T-helper 2 cell treated with Interferon-gamma antibody and Interleukin-4, amounts not matched to agents 5 μg/mL and 100 μg/mL, for 36 hours (primary cell): ENCODE data around the gene WDR4.
"Not testable (repeated sequence)": the region's sequence is repeated elsewhere in the genome, so short reads cannot be mapped to it uniquely, and the experiment has no call there.

Source experiments
- DNase-seq: peaks from one replicate; pipeline ENCODE4 v3.0.0; 2021; ENCODE audit warnings: low spot score
- H3K27ac Mint-ChIP-seq: one replicate; pipeline ENCODE4 v1.8.0; 2021; ENCODE audit warnings: mild to moderate bottlenecking, mixed read lengths
- H3K27me3 Mint-ChIP-seq: one replicate; pipeline ENCODE4 v1.8.0; 2021; ENCODE audit warnings: low read depth, mixed read lengths
- H3K36me3 Mint-ChIP-seq: one replicate; pipeline ENCODE4 v1.8.0; 2021; ENCODE audit warnings: low read depth, mixed read lengths
- H3K4me1 Mint-ChIP-seq: one replicate; pipeline ENCODE4 v1.8.0; 2021; ENCODE audit warnings: low read depth, mixed read lengths
- H3K4me3 Mint-ChIP-seq: one replicate; pipeline ENCODE4 v1.8.0; 2022; ENCODE audit warnings: mild to moderate bottlenecking, moderate library complexity, mixed read lengths
- H3K9me3 Mint-ChIP-seq: one replicate; pipeline ENCODE4 v1.8.0; 2021; ENCODE audit warnings: mixed read lengths

The WDR4 gene

GRCh38 chr21:42903817-42904216 lies 24.5 kb upstream of the WDR4 start:
- Mint-ChIP-seq H3K4me3 (no peak overlapping the region), H3K27ac (no peak overlapping the region), H3K9me3 (no peaks in the 10 kb centered on the region), H3K36me3 (peaks cover 31% of the 10 kb centered on the region), H3K4me1 (no peaks in the 10 kb centered on the region), H3K27me3 (no peaks in the 10 kb centered on the region)
- DNase-seq, result no peak

GRCh38 chr21:42900446-42900845 lies 21.1 kb upstream of the WDR4 start:
- Mint-ChIP-seq H3K27me3 (no peaks in the 10 kb centered on the region), H3K4me3 (no peak overlapping the region), H3K27ac (no peak overlapping the region), H3K4me1 (no peaks in the 10 kb centered on the region), H3K9me3 (no peaks in the 10 kb centered on the region), H3K36me3 (peaks cover 36% of the 10 kb centered on the region)
- DNase-seq, result no peak

GRCh38 chr21:42892931-42893755 lies 13.8 kb upstream of the WDR4 start, which contains the start of gene NDUFV3:
TSS of gene NDUFV3 (plus strand) at chr21:42893309. CDS start at chr21:42893334, 25 bp downstream.
- Mint-ChIP-seq H3K27ac (peak within 1 kb of the TSS; percentile 93), H3K9me3 (no peaks in the 10 kb centered on the region), H3K36me3 (peaks cover 12% of the 10 kb centered on the region), H3K4me1 (peaks cover 9% of the 10 kb centered on the region), H3K27me3 (no peaks in the 10 kb centered on the region), H3K4me3 (peak within 1 kb of the TSS; percentile 90)
- DNase-seq, result peak; percentile 99

- H3K27ac Mint-ChIP-seq, result peak overlapping the region; percentile 93
- peaks cover 9% of the 10 kb centered on the region for H3K4me1 Mint-ChIP-seq
- H3K4me3 Mint-ChIP-seq, result peak overlapping the region; percentile 90
- H3K27me3 Mint-ChIP-seq, result no peaks in the 10 kb centered on the region
- DNase-seq, result no peak
- H3K36me3 Mint-ChIP-seq, result peaks cover 9% of the 10 kb centered on the region
- H3K9me3 Mint-ChIP-seq, result no peaks in the 10 kb centered on the region
Measured at GRCh38 chr21:42892582-42892930, 13.2 kb upstream of the WDR4 start.

- Mint-ChIP-seq H3K9me3 (no peaks in the 10 kb centered on the region), H3K4me3 (no peak overlapping the region), H3K27me3 (no peaks in the 10 kb centered on the region), H3K36me3 (no peaks in the 10 kb centered on the region), H3K27ac (no peak overlapping the region), H3K4me1 (peaks cover 2% of the 10 kb centered on the region)
- no peak for DNase-seq
Measured at GRCh38 chr21:42887326-42887725, 8.0 kb upstream of the WDR4 start.

- Mint-ChIP-seq H3K27me3 (peaks cover 3% of the 10 kb centered on the region), H3K4me3 (no peak overlapping the region), H3K4me1 (peaks cover 17% of the 10 kb centered on the region), H3K27ac (no peak overlapping the region), H3K9me3 (no peaks in the 10 kb centered on the region), H3K36me3 (peaks cover 2% of the 10 kb centered on the region)
- DNase-seq, result no peak
Measured at GRCh38 chr21:42883921-42884320, 4.6 kb upstream of the WDR4 start.

- Mint-ChIP-seq H3K27me3 (peaks cover 3% of the 10 kb centered on the region), H3K4me1 (peaks cover 20% of the 10 kb centered on the region), H3K9me3 (no peaks in the 10 kb centered on the region), H3K36me3 (peaks cover 18% of the 10 kb centered on the region), H3K27ac (peak overlapping the region; percentile 97), H3K4me3 (peak overlapping the region; percentile 96)
- DNase-seq, result no peak
Measured at GRCh38 chr21:42880352-42880751, 1.0 kb upstream of the WDR4 start.

GRCh38 chr21:42878678-42878992 lies 704 bp downstream of the WDR4 start:
- peaks cover 30% of the 10 kb centered on the region for H3K36me3 Mint-ChIP-seq
- H3K4me3 Mint-ChIP-seq, result peak overlapping the region; percentile 96
- H3K4me1 Mint-ChIP-seq, result peaks cover 20% of the 10 kb centered on the region
- no peak for DNase-seq
- peak overlapping the region; percentile 94 for H3K27ac Mint-ChIP-seq
- peaks cover 3% of the 10 kb centered on the region for H3K27me3 Mint-ChIP-seq
- no peaks in the 10 kb centered on the region for H3K9me3 Mint-ChIP-seq

GRCh38 chr21:42875811-42876210 lies 3.5 kb downstream of the WDR4 start:
- H3K27ac Mint-ChIP-seq, DNase-seq, H3K4me3 Mint-ChIP-seq, H3K9me3 Mint-ChIP-seq, H3K27me3 Mint-ChIP-seq: not testable (repeated sequence)
- Mint-ChIP-seq H3K36me3 (peaks cover 42% of the 10 kb centered on the region), H3K4me1 (peaks cover 14% of the 10 kb centered on the region)

- Mint-ChIP-seq H3K4me1 (peaks cover 1% of the 10 kb centered on the region), H3K4me3 (no peak overlapping the region), H3K27ac (peak overlapping the region; percentile 9), H3K36me3 (peaks cover 52% of the 10 kb centered on the region), H3K9me3 (no peaks in the 10 kb centered on the region), H3K27me3 (no peaks in the 10 kb centered on the region)
- no peak for DNase-seq
Measured at GRCh38 chr21:42873096-42873495, 6.2 kb downstream of the WDR4 start.

- DNase-seq, result no peak
- Mint-ChIP-seq H3K36me3 (peaks cover 50% of the 10 kb centered on the region), H3K27ac (no peak overlapping the region), H3K4me3 (no peak overlapping the region), H3K4me1 (peaks cover 9% of the 10 kb centered on the region), H3K27me3 (no peaks in the 10 kb centered on the region), H3K9me3 (no peaks in the 10 kb centered on the region)
Measured at GRCh38 chr21:42868196-42868595, 11.1 kb downstream of the WDR4 start.

- Mint-ChIP-seq H3K4me3 (no peak overlapping the region), H3K27ac (no peak overlapping the region), H3K27me3 (no peaks in the 10 kb centered on the region), H3K36me3 (peaks cover 49% of the 10 kb centered on the region), H3K9me3 (no peaks in the 10 kb centered on the region), H3K4me1 (peaks cover 9% of the 10 kb centered on the region)
- DNase-seq, result no peak
Measured at GRCh38 chr21:42865776-42866160, 13.6 kb downstream of the WDR4 start.

GRCh38 chr21:42864815-42865775 lies 14.2 kb downstream of the WDR4 start:
- Mint-ChIP-seq H3K36me3 (peaks cover 48% of the 10 kb centered on the region), H3K27ac (peak overlapping the region; percentile 31), H3K4me1 (peaks cover 9% of the 10 kb centered on the region), H3K27me3 (no peaks in the 10 kb centered on the region), H3K9me3 (no peaks in the 10 kb centered on the region), H3K4me3 (no peak overlapping the region)
- DNase-seq, result no peak

- Mint-ChIP-seq H3K4me3 (no peak overlapping the region), H3K9me3 (no peaks in the 10 kb centered on the region), H3K27me3 (no peaks in the 10 kb centered on the region), H3K27ac (no peak overlapping the region), H3K36me3 (peaks cover 43% of the 10 kb centered on the region), H3K4me1 (peaks cover 9% of the 10 kb centered on the region)
- no peak for DNase-seq
Measured at GRCh38 chr21:42864286-42864685, 15.1 kb downstream of the WDR4 start.
